ENCODE data around the gene SPOCK3. TPM values are rescaled to one million over a fixed set of nuclear protein-coding genes. Genes with fewer than 3 reads are reported as not detected.

The SPOCK3 gene
- total RNA-seq, 1 donor from 2014 or later, result not detected

DNA sequence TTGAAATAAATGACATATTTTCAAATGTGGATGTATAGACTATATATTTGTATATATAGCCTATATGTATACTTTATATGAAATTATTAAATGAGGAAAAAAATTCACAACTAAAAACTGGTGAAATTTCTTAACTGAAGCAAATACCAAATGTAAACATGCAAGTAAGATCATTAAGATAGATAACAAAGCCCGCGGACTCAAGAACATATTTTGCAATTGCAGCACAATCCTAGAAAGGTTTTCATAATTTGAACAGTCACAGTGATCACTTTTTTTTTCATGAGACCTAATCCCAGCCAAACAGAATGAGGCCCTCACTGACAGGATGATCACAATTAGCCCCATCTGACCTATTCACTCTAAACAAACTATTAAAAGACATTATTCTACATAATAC is 123.2 kb downstream of the SPOCK3 start:
- no peaks in the 10 kb centered on the region for H3K9me3 ChIP-seq
- no peaks in the 10 kb centered on the region for H3K27me3 ChIP-seq
- H3K4me3 ChIP-seq, result no peak overlapping the region
- H3K4me1 ChIP-seq, result no peaks in the 10 kb centered on the region
- no peak overlapping the region for H3K27ac ChIP-seq
- ATAC-seq, result no peak
- DNase-seq, result no peak
- intact Hi-C loops (cut with DNase I), result no loop called here
- no peaks in the 10 kb centered on the region for H3K36me3 ChIP-seq
- no peak for TF ChIP-seq CTCF (IDR thresholded peaks at IDR 0.05)

DNA sequence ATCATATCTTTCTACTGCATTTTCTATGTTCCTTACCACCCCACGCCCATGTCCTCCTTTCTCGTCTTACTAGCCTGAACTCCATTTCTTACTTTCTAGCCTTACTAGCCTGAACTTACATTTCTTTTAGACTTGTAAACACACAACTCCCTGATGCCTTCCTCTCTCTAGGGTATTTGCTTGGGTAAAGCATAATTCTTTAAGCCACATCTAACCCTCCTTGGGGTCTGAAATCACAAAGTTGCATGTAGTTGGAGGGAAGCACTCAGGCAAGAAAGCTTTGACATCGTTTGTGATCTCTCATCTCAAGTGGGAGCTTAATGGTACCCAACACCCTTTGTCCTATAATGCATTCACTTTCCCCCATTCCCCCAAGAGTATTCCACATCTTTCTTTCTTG is 124.4 kb downstream of the SPOCK3 start:
- no peaks in the 10 kb centered on the region for H3K9me3 ChIP-seq

GRCh38 chr4:167105857-167106256 is 128.4 kb downstream of the SPOCK3 start:
- H3K4me1 ChIP-seq, result no peaks in the 10 kb centered on the region
- H3K4me3 ChIP-seq, result no peak overlapping the region
- DNase-seq (no peak), ATAC-seq (no peak)
- no peak for TF ChIP-seq CTCF (IDR thresholded peaks at IDR 0.05)
- no peaks in the 10 kb centered on the region for H3K36me3 ChIP-seq
- no peak overlapping the region for H3K27ac ChIP-seq
- H3K9me3 ChIP-seq, result no peaks in the 10 kb centered on the region
- no peaks in the 10 kb centered on the region for H3K27me3 ChIP-seq
- intact Hi-C loops (cut with DNase I), result no loop called here

More for the DNA sequence above, 124.4 kb downstream of the SPOCK3 start:
- ATAC-seq, result no peak
- Histone ChIP-seq H3K4me3 (no peak overlapping the region), H3K27me3 (no peaks in the 10 kb centered on the region), H3K4me1 (no peaks in the 10 kb centered on the region), H3K36me3 (no peaks in the 10 kb centered on the region), H3K27ac (no peak overlapping the region)
- TF ChIP-seq CTCF (IDR thresholded peaks at IDR 0.05), result no peak
- DNase-seq, result no peak
- intact Hi-C loops (cut with DNase I), result no loop called here

DNA sequence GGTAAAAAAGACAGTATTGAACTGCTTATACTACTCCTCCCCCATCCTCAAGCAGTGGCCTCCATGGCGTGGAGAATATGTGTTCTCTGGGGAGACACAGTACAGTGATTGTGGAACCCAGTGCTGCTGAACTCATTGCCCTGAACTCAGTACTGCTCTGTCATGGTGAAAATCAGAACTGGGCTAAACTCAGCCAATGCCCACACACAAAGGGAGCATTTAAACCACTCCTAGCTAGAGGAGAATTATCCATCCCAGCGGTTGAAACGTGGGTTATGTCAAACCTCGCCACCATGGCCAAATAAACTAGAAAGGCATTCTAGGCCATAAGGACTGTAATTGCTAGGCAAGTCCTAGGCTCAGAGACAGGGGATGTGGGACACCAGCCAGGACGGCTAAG is 131.8 kb downstream of the SPOCK3 start:
- no peak for DNase-seq
- H3K4me1 ChIP-seq, result no peaks in the 10 kb centered on the region
- ATAC-seq, result no peak
- no peaks in the 10 kb centered on the region for H3K9me3 ChIP-seq
- no peak for TF ChIP-seq CTCF (IDR thresholded peaks at IDR 0.05)
- H3K27ac ChIP-seq, result no peak overlapping the region
- H3K36me3 ChIP-seq, result no peaks in the 10 kb centered on the region
- H3K27me3 ChIP-seq, result no peaks in the 10 kb centered on the region
- no peak overlapping the region for H3K4me3 ChIP-seq
- intact Hi-C loops (cut with DNase I), result no loop called here

- Histone ChIP-seq H3K36me3 (no peaks in the 10 kb centered on the region), H3K4me1 (no peaks in the 10 kb centered on the region), H3K27ac (no peak overlapping the region), H3K27me3 (no peaks in the 10 kb centered on the region), H3K9me3 (no peaks in the 10 kb centered on the region), H3K4me3 (no peak overlapping the region)
- DNase-seq (no peak), ATAC-seq (no peak)
- intact Hi-C loops (cut with DNase I), result no loop called here
- TF ChIP-seq CTCF (IDR thresholded peaks at IDR 0.05), result no peak
These were observed 133.3 kb downstream of the SPOCK3 start for GRCh38 chr4:167101035-167101434.

DNA sequence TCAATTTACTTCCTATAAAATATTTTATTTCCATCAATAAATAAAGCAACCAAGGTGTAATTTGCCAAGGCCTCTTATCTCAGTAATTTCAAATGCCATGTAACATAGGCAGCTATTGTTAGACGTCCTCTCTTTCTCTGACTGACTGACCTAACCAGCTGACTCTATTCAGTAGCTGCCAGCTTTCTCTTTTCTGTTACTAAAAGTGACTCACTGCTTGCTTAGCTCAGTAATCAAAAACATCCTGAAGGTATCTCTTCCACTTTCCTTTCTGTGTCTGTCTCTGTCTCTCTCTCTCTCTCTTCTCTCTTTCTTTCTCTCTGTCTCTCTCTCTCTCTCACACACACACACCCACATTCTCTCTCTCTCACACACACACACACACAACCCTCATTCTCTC is 134.2 kb downstream of the SPOCK3 start:
- ATAC-seq (no peak), DNase-seq (no peak)
- no peaks in the 10 kb centered on the region for H3K27me3 ChIP-seq
- H3K36me3 ChIP-seq, result no peaks in the 10 kb centered on the region
- no peaks in the 10 kb centered on the region for H3K9me3 ChIP-seq
- no peak overlapping the region for H3K27ac ChIP-seq
- H3K4me1 ChIP-seq, result no peaks in the 10 kb centered on the region
- TF ChIP-seq CTCF (IDR thresholded peaks at IDR 0.05), result no peak
- intact Hi-C loops (cut with DNase I), result no loop called here
- no peak overlapping the region for H3K4me3 ChIP-seq
